T1000 (cell line): ENCODE results near the gene TPI1.

Source experiments
- DNase-seq: peaks from one replicate; lab custom pipeline; 2025; ENCODE audit warnings: mixed read lengths; lab: John Stamatoyannopoulos, UW

TPI1 gene

GRCh38 chr12:6828781-6829535, 38.4 kb upstream of the TPI1 start:
- DNase-seq, result no peak

GRCh38 chr12:6829536-6830220, 37.7 kb upstream of the TPI1 start:
- no peak for DNase-seq

- DNase-seq, result no peak
Observed at GRCh38 chr12:6830286-6830890, 36.9 kb upstream of the TPI1 start.

GRCh38 chr12:6830999-6831398, 36.3 kb upstream of the TPI1 start:
- no peak for DNase-seq

GRCh38 chr12:6831450-6831995, 35.8 kb upstream of the TPI1 start:
- DNase-seq, result no peak

GRCh38 chr12:6832125-6832524, 35.2 kb upstream of the TPI1 start:
- no peak for DNase-seq

GRCh38 chr12:6833189-6833890, 34.0 kb upstream of the TPI1 start:
- DNase-seq, result no peak

GRCh38 chr12:6834254-6834653, 33.1 kb upstream of the TPI1 start:
- DNase-seq, result no peak

- DNase-seq, result no peak
Observed at GRCh38 chr12:6834873-6835272, 32.5 kb upstream of the TPI1 start.

- DNase-seq, result no peak
Observed at GRCh38 chr12:6836851-6837250, 30.5 kb upstream of the TPI1 start.

GRCh38 chr12:6837370-6838060, 29.8 kb upstream of the TPI1 start:
- no peak for DNase-seq

- no peak for DNase-seq
Observed at GRCh38 chr12:6838854-6839253, 28.5 kb upstream of the TPI1 start.

GRCh38 chr12:6839482-6840201, 27.7 kb upstream of the TPI1 start:
- no peak for DNase-seq

GRCh38 chr12:6840330-6840729, 27.0 kb upstream of the TPI1 start:
- no peak for DNase-seq

- DNase-seq, result no peak
Observed at GRCh38 chr12:6840761-6841515, 26.4 kb upstream of the TPI1 start, which contains the start of gene GNB3. Gene GNB3 (plus strand): TSS chr12:6840925. CDS start chr12:6841288, 363 bp downstream.

- no peak for DNase-seq
Observed at GRCh38 chr12:6842075-6842474, 25.3 kb upstream of the TPI1 start.

- DNase-seq, result no peak
Observed at GRCh38 chr12:6843118-6843902, 24.0 kb upstream of the TPI1 start.

GRCh38 chr12:6845395-6845794, 21.9 kb upstream of the TPI1 start:
- DNase-seq, result no peak

GRCh38 chr12:6846316-6846869, 20.9 kb upstream of the TPI1 start:
- no peak for DNase-seq
